Measurements from ENCODE around the gene BBC3.
"Not testable (repeated sequence)": the region's sequence is repeated elsewhere in the genome, so short reads cannot be mapped to it uniquely, and the experiment has no call there.

The BBC3 gene

GRCh38 chr19:47258895-47259555 lies 28.0 kb upstream of the BBC3 start:
- no peak for DNase-seq (ENCODE audit: low read depth, low spot score)
- H3K27ac ChIP-seq: no peak overlapping the region

- no peak overlapping the region for H3K27ac ChIP-seq
- no peak for DNase-seq (ENCODE audit: low read depth, low spot score)
Observed at GRCh38 chr19:47258434-47258833, 27.4 kb upstream of the BBC3 start.

- peak overlapping the region; percentile 93 for H3K27ac ChIP-seq
- no peak for DNase-seq (ENCODE audit: low read depth, low spot score)
Observed at GRCh38 chr19:47257411-47258169, 26.6 kb upstream of the BBC3 start.

- H3K27ac ChIP-seq: peak overlapping the region; percentile 93
- peak; percentile 87 for DNase-seq (ENCODE audit: low read depth, low spot score)
Observed at GRCh38 chr19:47256693-47257410, 25.9 kb upstream of the BBC3 start.

- H3K27ac ChIP-seq: peak within 1 kb of the TSS; percentile 93
- peak; percentile 83 for DNase-seq (ENCODE audit: low read depth, low spot score)
Observed at GRCh38 chr19:47255879-47256692, 25.1 kb upstream of the BBC3 start, which contains the start of gene CCDC9. CCDC9 (plus strand) TSS chr19:47256525; CDS start chr19:47258401, 1,876 bp downstream.

GRCh38 chr19:47253970-47254369 lies 23.0 kb upstream of the BBC3 start:
- H3K27ac ChIP-seq: peak overlapping the region; percentile 73
- DNase-seq (ENCODE audit: low read depth, low spot score): no peak

GRCh38 chr19:47253467-47253881 lies 22.5 kb upstream of the BBC3 start:
- H3K27ac ChIP-seq: peak overlapping the region; percentile 73
- DNase-seq (ENCODE audit: low read depth, low spot score): no peak

GRCh38 chr19:47253016-47253415 lies 22.0 kb upstream of the BBC3 start:
- H3K27ac ChIP-seq: peak overlapping the region; percentile 73
- not testable (repeated sequence) for DNase-seq (ENCODE audit: low read depth, low spot score)

- no peak overlapping the region for H3K27ac ChIP-seq
- no peak for DNase-seq (ENCODE audit: low read depth, low spot score)
Observed at GRCh38 chr19:47247308-47247990, 16.4 kb upstream of the BBC3 start.

- no peak for DNase-seq (ENCODE audit: low read depth, low spot score)
- H3K27ac ChIP-seq: peak overlapping the region; percentile 97
Observed at GRCh38 chr19:47243776-47244547, 13.0 kb upstream of the BBC3 start.

GRCh38 chr19:47243364-47243775 lies 12.4 kb upstream of the BBC3 start:
- peak overlapping the region; percentile 97 for H3K27ac ChIP-seq
- no peak for DNase-seq (ENCODE audit: low read depth, low spot score)

- H3K27ac ChIP-seq: peak overlapping the region; percentile 97
Observed at GRCh38 chr19:47241919-47242577, 11.0 kb upstream of the BBC3 start.

GRCh38 chr19:47240996-47241918 lies 10.3 kb upstream of the BBC3 start:
- no peak overlapping the region for H3K27ac ChIP-seq
- DNase-seq (ENCODE audit: low read depth, low spot score): no peak

More at GRCh38 chr19:47241919-47242577, 11.0 kb upstream of the BBC3 start:
- no peak for DNase-seq (ENCODE audit: low read depth, low spot score)

- H3K27ac ChIP-seq: no peak overlapping the region
- DNase-seq (ENCODE audit: low read depth, low spot score): no peak
Observed at GRCh38 chr19:47240556-47240955, 9.6 kb upstream of the BBC3 start.

- no peak for DNase-seq (ENCODE audit: low read depth, low spot score)
- no peak overlapping the region for H3K27ac ChIP-seq
Observed at GRCh38 chr19:47239610-47240296, 8.8 kb upstream of the BBC3 start.

- DNase-seq (ENCODE audit: low read depth, low spot score): no peak
- H3K27ac ChIP-seq: no peak overlapping the region
Observed at GRCh38 chr19:47239152-47239551, 8.2 kb upstream of the BBC3 start.
